ENCODE results near the gene HOXD9.
A peak's percentile ranks its signal among the peaks of the same experiment; 100 is the strongest.

GRCh38 chr2:176111309-176111663, 11.2 kb upstream of the HOXD9 start:
- TF ChIP-seq CTCF (IDR thresholded peaks at IDR 0.05; ENCODE audit: insufficient read depth, low read length) (peak; percentile 56), POLR2AphosphoS5 (IDR thresholded peaks at IDR 0.05; ENCODE audit: low read depth) (no peak), GABPA (IDR thresholded peaks at IDR 0.05; ENCODE audit: low read depth) (no peak), SPI1 (IDR thresholded peaks at IDR 0.05; ENCODE audit: borderline replicate concordance, low read depth) (no peak)
- TF ChIP-seq, protein P1, sequence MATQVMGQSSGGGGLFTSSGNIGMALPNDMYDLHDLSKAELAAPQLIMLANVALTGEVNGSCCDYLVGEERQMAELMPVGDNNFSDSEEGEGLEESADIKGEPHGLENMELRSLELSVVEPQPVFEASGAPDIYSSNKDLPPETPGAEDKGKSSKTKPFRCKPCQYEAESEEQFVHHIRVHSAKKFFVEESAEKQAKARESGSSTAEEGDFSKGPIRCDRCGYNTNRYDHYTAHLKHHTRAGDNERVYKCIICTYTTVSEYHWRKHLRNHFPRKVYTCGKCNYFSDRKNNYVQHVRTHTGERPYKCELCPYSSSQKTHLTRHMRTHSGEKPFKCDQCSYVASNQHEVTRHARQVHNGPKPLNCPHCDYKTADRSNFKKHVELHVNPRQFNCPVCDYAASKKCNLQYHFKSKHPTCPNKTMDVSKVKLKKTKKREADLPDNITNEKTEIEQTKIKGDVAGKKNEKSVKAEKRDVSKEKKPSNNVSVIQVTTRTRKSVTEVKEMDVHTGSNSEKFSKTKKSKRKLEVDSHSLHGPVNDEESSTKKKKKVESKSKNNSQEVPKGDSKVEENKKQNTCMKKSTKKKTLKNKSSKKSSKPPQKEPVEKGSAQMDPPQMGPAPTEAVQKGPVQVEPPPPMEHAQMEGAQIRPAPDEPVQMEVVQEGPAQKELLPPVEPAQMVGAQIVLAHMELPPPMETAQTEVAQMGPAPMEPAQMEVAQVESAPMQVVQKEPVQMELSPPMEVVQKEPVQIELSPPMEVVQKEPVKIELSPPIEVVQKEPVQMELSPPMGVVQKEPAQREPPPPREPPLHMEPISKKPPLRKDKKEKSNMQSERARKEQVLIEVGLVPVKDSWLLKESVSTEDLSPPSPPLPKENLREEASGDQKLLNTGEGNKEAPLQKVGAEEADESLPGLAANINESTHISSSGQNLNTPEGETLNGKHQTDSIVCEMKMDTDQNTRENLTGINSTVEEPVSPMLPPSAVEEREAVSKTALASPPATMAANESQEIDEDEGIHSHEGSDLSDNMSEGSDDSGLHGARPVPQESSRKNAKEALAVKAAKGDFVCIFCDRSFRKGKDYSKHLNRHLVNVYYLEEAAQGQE (IDR thresholded peaks at IDR 0.05; ENCODE audit: insufficient replicate concordance, low read depth) = no peak

Data from HL-60 (cell line).